MM.1S (cell line): Measurements from ENCODE around the gene CDH4.

Experiments used
- CTCF ChIP-seq: fragments of 300-600 bp; sonication (generic); IDR thresholded peaks from 2 replicates; pipeline ENCODE4 v1.5.1; 2016; ENCODE audit warnings: antibody characterized with exemption, low read length, mixed read lengths
- EZH2 ChIP-seq: fragments of 300-600 bp; sonication (generic); optimal IDR thresholded peaks from 2 replicates; pipeline ENCODE3; 2017; ENCODE audit warnings: low read depth, mild to moderate bottlenecking, antibody characterized with exemption, low read length, mixed read lengths

GRCh38 chr20:61643656-61644377 lies 391.8 kb downstream of the CDH4 start:
- TF ChIP-seq CTCF (no peak), EZH2 (no peak)
